Mesodermal cell (in vitro differentiated cells): Measurements from ENCODE around the gene SHKBP1. TPM values are rescaled to one million over a fixed set of nuclear protein-coding genes. Genes with fewer than 3 reads are reported as not detected.

ENCODE experiments used
- H3K27ac ChIP-seq: 2 replicates; pipeline ENCODE4 v1.7.0; 2013; ENCODE audit warnings: mild to moderate bottlenecking, low read depth, low read length, moderate library complexity; ENCODE audit not compliant: severe bottlenecking
- H3K36me3 ChIP-seq: 2 replicates; pipeline ENCODE4 v1.7.1; 2013; ENCODE audit warnings: mild to moderate bottlenecking, low read length, moderate library complexity; ENCODE audit not compliant: control insufficient read depth, insufficient read depth
- H3K4me1 ChIP-seq: one replicate; pipeline ENCODE4 v1.7.1; 2013; ENCODE audit warnings: mild to moderate bottlenecking, low read length; ENCODE audit not compliant: insufficient read depth, control insufficient read depth, poor library complexity, severe bottlenecking
- H3K4me3 ChIP-seq: 2 replicates; pipeline ENCODE4 v1.7.0; 2013; ENCODE audit warnings: low read length, control low read depth, mild to moderate bottlenecking; ENCODE audit not compliant: insufficient read depth, poor library complexity, severe bottlenecking; ENCODE audit errors: extremely low read depth
- H3K9me3 ChIP-seq: 2 replicates; pipeline ENCODE4 v1.7.1; 2013; ENCODE audit warnings: mild to moderate bottlenecking, low read length, moderate library complexity; ENCODE audit not compliant: control insufficient read depth
- WGBS, 2 experiments: methylation state at CpG; one replicate each; pipeline ENCODE4 v1.1.5; 2013; ENCODE audit warnings: missing lambda C conversion rate in 2 of 2; ENCODE audit not compliant: insufficient coverage in 2 of 2; 5-methylcytosine and 5-hydroxymethylcytosine counted together
- polyA plus RNA-seq, 2 experiments: library from polyadenylated mRNA; stranded (reverse); fragments of 50-300 nt; gene quantifications; one replicate each; pipeline ENCODE4 v1.2.3, GENCODE V29; 2013

SHKBP1 gene, protein sequence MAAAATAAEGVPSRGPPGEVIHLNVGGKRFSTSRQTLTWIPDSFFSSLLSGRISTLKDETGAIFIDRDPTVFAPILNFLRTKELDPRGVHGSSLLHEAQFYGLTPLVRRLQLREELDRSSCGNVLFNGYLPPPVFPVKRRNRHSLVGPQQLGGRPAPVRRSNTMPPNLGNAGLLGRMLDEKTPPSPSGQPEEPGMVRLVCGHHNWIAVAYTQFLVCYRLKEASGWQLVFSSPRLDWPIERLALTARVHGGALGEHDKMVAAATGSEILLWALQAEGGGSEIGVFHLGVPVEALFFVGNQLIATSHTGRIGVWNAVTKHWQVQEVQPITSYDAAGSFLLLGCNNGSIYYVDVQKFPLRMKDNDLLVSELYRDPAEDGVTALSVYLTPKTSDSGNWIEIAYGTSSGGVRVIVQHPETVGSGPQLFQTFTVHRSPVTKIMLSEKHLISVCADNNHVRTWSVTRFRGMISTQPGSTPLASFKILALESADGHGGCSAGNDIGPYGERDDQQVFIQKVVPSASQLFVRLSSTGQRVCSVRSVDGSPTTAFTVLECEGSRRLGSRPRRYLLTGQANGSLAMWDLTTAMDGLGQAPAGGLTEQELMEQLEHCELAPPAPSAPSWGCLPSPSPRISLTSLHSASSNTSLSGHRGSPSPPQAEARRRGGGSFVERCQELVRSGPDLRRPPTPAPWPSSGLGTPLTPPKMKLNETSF
- 92.0 TPM for polyA plus RNA-seq (2013, experiment 1 of 2)
- 81.3 TPM for polyA plus RNA-seq (2013, experiment 2 of 2)

DNA sequence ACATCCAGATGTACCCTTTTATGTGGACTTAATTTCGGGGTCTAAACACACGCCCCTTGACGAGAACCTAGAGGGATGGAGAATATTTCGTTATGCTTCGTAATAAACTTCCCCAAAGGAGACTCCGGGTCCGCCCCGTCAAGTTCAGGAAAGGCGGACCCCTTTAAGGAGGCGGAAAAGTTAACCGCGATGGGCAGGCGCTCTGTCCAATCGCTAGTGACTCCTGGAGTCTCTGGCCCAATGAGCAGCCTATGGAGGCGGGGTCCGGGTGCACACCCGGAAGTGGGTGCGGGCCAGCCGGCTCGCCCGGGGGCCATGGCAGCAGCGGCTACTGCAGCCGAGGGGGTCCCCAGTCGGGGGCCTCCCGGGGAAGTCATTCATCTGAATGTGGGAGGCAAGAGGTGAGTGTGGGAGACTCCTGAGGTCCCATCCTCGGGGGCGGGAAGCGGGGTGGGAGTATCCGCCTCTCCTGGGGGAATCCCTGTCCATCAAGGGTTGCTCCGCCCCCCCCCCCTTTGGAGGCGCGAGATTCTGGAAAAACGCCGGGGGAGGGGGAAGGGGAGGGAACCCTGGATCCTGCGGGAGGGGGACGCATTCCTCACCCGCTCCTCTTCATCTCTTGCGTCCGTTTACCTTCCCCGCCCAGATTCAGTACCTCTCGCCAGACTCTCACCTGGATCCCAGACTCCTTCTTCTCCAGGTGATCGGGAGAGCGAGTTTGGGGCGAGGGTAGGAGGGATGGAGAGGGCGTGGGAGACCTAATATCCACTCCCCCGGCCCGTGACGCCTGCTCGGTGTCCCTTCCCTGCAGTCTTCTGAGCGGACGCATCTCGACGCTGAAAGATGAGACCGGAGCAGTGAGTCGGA lies at the start of gene SHKBP1:
SHKBP1 (plus strand) TSS at position 289 of the 867 bp plus-strand sequence; CDS start at position 316, 27 bp downstream.
- peaks cover 36% of the 10 kb centered on the region for H3K36me3 ChIP-seq
- H3K9me3 ChIP-seq: no peaks in the 10 kb centered on the region
- 0 to 1% methylated on average over 20 to 30 of the region's 55 CpGs for WGBS, 2 experiments
- H3K4me1 ChIP-seq: peaks cover 8% of the 10 kb centered on the region
- peak within 1 kb of the TSS; percentile 74 for H3K4me3 ChIP-seq
- no peak within 1 kb of the TSS for H3K27ac ChIP-seq

- Histone ChIP-seq H3K4me3 (no peak overlapping the region), H3K27ac (no peak overlapping the region), H3K9me3 (no peaks in the 10 kb centered on the region), H3K4me1 (peaks cover 7% of the 10 kb centered on the region), H3K36me3 (no peaks in the 10 kb centered on the region)
- 83 to 98% methylated on average over 6 of the region's 6 CpGs for WGBS, 2 experiments
These were observed 48.6 kb upstream of the SHKBP1 start for GRCh38 chr19:40528078-40528477.

DNA sequence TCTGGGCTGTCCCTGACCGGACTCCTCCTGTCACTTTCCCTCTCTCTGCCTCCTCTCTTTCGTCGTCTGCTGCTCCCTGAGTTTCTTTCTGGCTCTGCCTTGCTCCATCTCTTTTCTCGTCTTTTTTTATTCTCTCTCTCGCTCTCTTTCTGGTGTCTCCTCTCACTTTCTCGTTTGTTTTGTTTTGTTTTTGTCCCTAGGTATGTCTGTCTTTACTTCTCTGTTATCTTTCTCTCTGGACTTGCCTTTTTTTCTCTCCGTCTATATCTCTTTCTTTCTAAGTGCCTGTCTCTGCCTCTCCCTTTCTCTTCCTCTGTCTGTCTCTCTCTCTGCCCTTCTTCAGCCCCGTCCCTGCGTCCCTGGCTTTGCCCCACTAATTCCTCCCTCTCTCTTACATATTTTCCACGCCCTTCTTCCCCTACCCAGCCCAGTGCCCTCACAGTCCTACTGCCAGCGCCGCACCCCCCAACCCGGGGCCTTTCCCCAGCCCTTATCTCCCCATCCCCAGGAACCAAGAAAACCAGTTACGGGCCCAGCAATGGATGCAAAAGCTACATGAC lies 48.1 kb upstream of the SHKBP1 start:
- no peak overlapping the region for H3K4me3 ChIP-seq
- H3K36me3 ChIP-seq: no peaks in the 10 kb centered on the region
- H3K27ac ChIP-seq: no peak overlapping the region
- WGBS, 2 experiments: 73 to 82% methylated on average over 11 to 12 of the region's 14 CpGs
- H3K9me3 ChIP-seq: no peaks in the 10 kb centered on the region
- H3K4me1 ChIP-seq: peaks cover 7% of the 10 kb centered on the region

DNA sequence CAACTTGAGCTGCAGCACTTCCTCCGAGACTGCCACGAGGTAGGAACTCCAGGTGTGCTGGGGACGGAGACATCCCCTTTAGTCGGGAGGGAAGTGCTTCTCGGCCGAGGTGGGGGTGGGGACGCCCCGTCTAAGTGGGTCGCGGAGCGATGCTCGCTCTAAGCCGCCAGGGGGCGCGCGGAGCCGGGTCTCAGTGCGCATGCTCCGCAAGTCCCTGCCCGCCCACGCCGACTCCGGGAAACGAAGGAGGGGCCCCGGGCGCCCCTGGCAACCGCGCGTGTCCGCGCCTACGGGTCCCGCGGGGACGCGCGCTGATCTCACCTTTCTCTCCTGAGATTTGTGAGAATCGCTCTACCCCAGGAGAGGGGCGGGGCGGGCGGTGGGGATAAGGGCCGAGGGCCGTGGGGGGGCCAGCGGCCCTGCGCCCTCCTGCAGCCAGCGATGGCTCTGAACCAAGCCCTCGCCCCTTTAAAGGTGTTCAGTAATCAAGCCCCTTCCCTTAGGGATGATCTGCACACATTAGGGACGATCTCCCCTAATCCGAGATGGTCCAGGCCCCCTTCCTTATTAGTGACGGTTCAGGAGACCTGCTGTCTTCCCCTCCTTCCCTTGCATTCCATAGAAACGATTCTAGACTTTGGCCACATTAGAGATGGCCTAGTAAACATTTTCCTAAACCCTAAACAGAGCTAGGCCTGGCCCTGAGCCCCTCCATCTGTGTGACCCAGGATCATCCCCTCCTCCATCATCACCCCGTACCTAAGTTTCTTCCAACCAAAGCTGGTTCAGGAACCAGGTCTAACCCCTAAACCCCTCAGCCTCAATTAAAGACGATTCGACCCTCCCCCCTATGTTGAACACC lies 47.3 kb upstream of the SHKBP1 start:
- WGBS, 2 experiments: 3 to 4% methylated on average over 46 of the region's 54 CpGs
- peaks cover 7% of the 10 kb centered on the region for H3K4me1 ChIP-seq
- no peaks in the 10 kb centered on the region for H3K36me3 ChIP-seq
- peak overlapping the region; percentile 23 for H3K27ac ChIP-seq
- H3K4me3 ChIP-seq: peak overlapping the region; percentile 27
- no peaks in the 10 kb centered on the region for H3K9me3 ChIP-seq

DNA sequence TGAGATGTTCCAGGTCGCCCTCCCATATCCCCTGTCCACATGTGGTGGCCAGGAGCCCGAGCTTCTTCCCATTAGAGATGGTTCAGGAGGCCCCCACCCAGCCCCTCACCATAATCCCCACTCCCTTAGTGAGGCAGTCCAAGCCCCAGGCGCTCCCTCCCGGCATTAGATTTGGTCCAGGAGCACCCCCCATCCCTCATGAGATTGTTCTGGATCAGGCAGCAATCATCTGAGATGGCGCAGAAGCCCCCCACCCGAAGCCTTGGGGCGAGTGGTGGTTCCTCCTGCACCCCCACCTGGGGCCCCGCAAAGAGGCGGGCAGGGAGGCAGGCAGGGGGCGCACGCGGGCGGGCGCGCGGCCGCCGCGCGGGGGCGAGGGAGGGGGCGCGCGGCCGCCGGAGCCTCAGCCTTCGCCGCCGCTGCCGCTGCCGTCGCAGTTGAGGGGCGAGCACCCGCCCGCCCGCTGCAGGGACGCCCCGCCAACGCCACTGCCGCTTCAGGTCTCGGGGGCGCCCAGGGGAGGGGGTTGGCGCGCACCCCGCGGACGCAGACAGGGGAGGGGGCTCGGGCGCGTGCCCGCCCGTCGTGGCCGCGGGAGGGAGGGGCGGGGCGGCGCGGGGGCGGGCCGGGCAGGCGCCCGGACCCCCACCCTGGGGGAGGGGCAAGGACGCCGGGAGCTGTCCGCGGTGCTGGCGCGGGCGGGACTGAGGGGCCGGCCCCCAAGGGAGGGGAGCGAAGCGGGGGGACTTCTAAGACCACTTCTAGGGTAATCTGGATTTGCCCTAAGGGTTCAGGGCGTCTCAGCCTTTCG lies 46.4 kb upstream of the SHKBP1 start:
- H3K4me3 ChIP-seq: peak overlapping the region; percentile 19
- 4 to 7% methylated on average over 20 to 35 of the region's 75 CpGs for WGBS, 2 experiments
- H3K4me1 ChIP-seq: peaks cover 7% of the 10 kb centered on the region
- H3K27ac ChIP-seq: no peak overlapping the region
- H3K36me3 ChIP-seq: no peaks in the 10 kb centered on the region
- H3K9me3 ChIP-seq: no peaks in the 10 kb centered on the region

GRCh38 chr19:40533508-40533907 lies 43.2 kb upstream of the SHKBP1 start:
- no peaks in the 10 kb centered on the region for H3K36me3 ChIP-seq
- WGBS, 2 experiments: 45 to 64% methylated on average over 1 to 2 of the region's 2 CpGs
- no peak overlapping the region for H3K4me3 ChIP-seq
- peaks cover 7% of the 10 kb centered on the region for H3K4me1 ChIP-seq
- no peak overlapping the region for H3K27ac ChIP-seq
- no peaks in the 10 kb centered on the region for H3K9me3 ChIP-seq

- Histone ChIP-seq H3K4me3 (no peak overlapping the region), H3K27ac (no peak overlapping the region), H3K9me3 (no peaks in the 10 kb centered on the region), H3K36me3 (no peaks in the 10 kb centered on the region), H3K4me1 (peaks cover 7% of the 10 kb centered on the region)
- WGBS, 2 experiments: 79 to 89% methylated on average over 4 of the region's 4 CpGs
These were observed 42.5 kb upstream of the SHKBP1 start for GRCh38 chr19:40534148-40534547.

DNA sequence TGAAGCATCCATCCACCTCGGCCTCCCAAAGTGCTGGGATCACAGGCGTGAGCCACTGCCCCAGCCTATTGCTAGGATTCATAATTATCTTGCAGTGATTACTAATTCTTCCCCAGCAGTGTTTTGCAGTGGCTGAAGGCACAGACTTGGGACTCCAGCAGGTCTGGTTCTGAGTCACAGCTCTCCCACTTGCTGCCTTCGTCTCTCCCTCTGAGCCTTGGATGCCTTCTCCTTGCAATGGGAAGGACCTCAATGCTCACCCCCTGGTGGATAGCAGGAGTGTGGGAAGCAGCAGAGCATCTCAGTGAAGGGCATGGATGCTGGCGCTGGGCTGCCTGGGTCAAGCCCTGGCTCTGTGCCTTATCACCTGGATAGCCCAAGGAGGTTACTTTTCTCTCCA lies 37.6 kb upstream of the SHKBP1 start:
- no peaks in the 10 kb centered on the region for H3K4me1 ChIP-seq
- WGBS, 2 experiments: 77 to 81% methylated on average over 3 to 4 of the region's 4 CpGs
- no peaks in the 10 kb centered on the region for H3K9me3 ChIP-seq
- no peak overlapping the region for H3K27ac ChIP-seq
- H3K4me3 ChIP-seq: no peak overlapping the region
- no peaks in the 10 kb centered on the region for H3K36me3 ChIP-seq

- no peaks in the 10 kb centered on the region for H3K4me1 ChIP-seq
- H3K4me3 ChIP-seq: no peak overlapping the region
- no peaks in the 10 kb centered on the region for H3K36me3 ChIP-seq
- H3K27ac ChIP-seq: no peak overlapping the region
- 85 to 86% methylated on average over 5 of the region's 6 CpGs for WGBS, 2 experiments
- peaks cover 4% of the 10 kb centered on the region for H3K9me3 ChIP-seq
These were observed 34.3 kb upstream of the SHKBP1 start for GRCh38 chr19:40542202-40542859.
